HG03045 (cell line): ENCODE results near the gene TAOK2.

ENCODE experiments used
- ATAC-seq: cut with Tn5 transposase; IDR thresholded peaks from one replicate; pipeline ENCODE4 v1.9.1; 2021; ENCODE audit warnings: mild to moderate bottlenecking, moderate library complexity; ENCODE audit not compliant: unreplicated experiment

The TAOK2 gene

DNA sequence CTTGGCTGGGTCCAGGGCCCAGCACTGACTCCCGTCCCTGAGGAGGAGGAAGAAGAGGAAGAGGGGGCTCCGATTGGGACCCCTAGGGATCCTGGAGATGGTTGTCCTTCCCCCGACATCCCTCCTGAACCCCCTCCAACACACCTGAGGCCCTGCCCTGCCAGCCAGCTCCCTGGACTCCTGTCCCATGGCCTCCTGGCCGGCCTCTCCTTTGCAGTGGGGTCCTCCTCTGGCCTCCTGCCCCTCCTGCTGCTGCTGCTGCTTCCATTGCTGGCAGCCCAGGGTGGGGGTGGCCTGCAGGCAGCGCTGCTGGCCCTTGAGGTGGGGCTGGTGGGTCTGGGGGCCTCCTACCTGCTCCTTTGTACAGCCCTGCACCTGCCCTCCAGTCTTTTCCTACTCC is 13.3 kb downstream of the TAOK2 start:
- no peak for ATAC-seq

DNA sequence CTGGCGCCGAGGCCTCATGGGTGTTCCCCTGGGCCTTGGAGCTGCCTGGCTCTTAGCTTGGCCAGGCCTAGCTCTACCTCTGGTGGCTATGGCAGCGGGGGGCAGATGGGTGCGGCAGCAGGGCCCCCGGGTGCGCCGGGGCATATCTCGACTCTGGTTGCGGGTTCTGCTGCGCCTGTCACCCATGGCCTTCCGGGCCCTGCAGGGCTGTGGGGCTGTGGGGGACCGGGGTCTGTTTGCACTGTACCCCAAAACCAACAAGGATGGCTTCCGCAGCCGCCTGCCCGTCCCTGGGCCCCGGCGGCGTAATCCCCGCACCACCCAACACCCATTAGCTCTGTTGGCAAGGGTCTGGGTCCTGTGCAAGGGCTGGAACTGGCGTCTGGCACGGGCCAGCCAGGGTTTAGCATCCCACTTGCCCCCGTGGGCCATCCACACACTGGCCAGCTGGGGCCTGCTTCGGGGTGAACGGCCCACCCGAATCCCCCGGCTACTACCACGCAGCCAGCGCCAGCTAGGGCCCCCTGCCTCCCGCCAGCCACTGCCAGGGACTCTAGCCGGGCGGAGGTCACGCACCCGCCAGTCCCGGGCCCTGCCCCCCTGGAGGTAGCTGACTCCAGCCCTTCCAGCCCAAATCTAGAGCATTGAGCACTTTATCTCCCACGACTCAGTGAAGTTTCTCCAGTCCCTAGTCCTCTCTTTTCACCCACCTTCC is 13.9 kb downstream of the TAOK2 start:
- no peak for ATAC-seq

DNA sequence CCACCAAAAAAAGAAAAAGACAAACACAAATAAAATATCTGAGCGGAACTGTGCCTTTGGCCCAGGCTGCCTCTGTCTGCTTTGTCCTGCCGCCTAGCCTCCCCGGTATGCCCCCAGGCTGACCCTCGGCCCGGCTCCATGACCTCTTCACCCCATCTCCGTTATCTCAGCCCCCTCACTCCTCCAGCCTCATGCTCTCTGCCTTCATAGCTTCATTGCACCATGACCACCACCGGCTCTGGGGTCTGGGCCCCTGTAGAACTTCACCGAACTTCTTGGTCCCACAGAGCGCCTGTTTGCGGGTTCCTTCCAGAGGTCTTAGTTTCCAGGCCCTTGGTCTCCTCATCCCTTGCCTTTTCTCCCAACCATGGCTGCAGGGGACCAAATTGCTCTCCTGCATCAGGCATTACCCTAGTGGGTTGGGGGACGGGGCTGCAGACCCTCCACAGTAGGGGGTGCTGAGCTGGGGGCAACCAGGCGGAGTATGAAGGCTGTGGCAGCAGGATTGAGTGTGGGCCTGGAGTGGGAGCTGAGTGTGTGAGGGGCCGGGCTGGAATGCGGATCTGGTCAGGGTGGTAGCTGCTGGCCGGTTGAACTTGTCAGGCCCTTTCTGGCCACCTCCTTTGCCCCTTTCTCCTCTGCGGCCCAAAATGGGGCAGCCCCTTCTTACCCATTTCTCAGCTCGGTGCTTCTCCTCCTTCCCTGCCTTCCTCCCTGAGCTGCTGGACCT is 14.8 kb downstream of the TAOK2 start:
- ATAC-seq = no peak

DNA sequence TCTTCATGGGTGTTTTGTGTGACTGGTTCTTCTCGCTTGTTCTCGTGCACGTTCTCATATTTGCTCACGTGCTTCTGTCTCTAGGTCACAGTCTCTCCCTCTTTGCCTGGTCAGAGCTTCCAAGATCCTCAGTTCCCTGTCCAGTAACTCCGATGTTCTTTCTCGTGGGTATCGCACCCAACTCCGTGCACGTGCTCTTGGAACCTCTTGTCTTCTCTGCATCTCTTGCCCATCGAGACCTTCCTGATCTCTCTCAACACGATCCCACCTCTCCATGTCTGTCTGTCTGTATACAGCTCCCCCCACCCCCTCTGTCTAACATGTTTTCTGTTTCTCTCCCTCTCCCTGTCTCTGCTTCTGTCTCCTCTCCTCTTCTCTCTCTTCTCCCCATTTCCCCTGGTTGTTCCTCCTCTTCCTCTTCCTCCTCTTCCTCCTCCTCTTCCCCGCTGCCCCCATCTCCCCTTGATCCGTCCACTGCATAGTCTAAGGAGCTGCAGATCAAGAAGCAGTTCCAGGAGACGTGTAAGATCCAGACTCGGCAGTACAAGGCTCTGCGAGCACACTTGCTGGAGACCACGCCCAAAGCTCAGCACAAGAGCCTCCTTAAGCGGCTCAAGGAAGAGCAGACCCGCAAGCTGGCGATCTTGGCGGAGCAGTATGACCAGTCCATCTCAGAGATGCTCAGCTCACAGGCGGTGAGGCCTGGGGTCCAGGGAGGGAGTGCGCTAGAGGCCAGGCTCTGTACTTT is 15.6 kb downstream of the TAOK2 start:
- no peak for ATAC-seq

DNA sequence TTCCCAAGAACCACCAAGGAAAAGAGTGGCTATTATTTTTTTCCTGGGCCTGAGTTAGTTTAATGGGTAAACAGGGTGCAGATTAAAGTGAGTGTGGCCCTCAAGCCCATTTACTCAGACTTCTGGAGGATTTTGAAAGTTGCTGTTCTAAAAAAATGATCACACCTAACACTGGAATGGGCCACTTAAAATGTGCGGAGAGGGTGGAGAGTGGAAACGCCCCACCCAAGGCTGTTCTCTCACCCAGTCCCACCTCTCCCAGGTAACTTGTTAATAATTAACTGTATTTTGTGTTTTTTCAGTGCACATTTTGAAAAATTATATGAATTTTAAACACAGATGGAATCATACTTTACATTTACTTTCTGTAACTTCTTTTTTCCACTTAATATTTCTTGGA is 16.4 kb downstream of the TAOK2 start:
- ATAC-seq = no peak

DNA sequence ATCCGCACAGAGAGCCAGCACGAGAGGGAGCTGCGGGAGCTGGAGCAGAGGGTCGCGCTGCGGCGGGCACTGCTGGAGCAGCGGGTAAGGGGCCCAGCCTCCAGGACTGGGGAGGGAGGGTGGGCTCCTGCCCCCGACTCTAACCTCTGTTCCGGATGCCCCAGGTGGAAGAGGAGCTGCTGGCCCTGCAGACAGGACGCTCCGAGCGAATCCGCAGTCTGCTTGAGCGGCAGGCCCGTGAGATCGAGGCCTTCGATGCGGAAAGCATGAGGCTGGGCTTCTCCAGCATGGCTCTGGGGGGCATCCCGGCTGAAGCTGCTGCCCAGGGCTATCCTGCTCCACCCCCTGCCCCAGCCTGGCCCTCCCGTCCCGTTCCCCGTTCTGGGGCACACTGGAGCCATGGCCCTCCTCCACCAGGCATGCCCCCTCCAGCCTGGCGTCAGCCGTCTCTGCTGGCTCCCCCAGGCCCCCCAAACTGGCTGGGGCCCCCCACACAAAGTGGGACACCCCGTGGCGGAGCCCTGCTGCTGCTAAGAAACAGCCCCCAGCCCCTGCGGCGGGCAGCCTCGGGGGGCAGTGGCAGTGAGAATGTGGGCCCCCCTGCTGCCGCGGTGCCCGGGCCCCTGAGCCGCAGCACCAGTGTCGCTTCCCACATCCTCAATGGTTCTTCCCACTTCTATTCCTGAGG is 17.4 kb downstream of the TAOK2 start:
- ATAC-seq = no peak

DNA sequence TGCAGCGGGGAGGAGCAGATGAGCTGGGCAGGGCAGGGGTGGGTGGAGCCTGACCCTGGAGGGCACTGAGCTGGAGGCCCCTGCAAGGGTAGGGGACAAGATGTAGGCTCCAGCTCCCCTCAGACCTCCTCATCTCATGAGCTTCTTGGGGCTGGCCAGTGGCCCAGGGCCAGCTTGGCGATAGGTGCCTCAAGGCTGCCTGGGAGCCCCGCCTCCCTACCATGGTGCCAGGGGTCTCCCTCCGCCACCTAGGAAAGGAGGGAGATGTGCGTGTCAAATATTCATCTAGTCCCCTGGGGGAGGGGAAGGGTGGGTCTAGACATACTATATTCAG is 17.9 kb downstream of the TAOK2 start:
- no peak for ATAC-seq

DNA sequence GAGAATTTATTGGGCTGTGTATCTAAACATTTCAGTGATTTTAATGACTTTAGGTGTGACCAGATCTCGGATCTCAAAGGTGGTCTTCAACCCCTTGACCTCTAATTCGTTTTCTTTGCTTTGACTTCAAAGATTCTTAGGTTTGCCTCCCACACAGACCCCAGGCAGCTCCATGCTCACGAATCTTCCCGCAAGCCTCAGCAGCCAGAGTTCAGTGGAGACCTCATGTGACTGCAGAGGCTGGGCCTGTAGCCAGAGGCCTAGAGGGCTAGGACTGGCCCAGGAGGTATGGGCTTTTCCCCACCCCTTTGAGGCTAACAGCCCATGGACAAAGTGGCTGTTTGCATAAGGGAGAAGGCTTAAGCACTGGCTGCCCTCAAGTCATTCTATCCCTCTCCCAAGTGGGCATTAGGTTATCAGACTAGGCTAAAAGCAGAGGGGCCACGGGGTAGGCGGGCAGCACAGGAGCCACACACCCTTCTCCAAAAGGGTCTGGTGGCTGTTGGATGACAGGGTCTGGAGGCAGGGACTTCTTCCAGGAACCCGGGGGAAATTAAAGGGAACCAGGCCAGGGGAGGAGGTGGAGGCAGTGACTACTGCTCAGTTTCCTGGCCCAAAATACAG is 18.8 kb downstream of the TAOK2 start:
- ATAC-seq = no peak

DNA sequence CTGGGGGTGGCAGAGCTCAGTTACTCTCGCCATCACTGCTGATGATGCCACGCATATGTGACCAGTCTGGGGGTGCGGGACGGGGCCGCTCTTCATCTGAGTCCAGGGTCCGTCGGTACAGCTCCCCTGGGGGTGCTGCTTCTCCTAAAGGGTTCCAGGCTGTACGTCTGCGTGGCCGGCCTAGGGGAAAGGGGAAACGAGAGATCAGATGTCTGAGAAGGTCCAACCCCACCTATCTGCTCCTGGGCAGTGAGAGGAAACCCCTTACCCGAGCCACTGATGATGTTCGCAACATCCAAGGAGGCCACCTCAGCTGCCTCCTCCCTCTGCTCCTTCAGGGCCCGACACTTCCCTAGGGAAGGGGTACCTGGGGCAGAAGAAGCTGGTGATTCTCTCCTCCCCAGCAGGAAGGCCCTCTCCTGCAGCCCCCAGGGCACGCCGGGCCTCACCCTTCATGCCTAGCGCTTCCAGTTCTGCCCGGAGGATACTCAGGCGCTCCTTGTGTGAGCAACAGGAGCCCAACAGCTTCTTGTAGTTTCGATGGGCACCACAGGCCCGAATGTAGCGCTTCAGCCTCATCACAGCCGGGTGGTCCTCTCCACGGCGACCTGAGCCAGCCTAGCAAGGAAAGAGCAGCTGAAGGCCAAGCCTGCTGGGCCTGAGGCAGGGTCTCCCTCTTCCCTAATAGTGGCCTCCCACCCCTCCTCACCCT is 19.7 kb downstream of the TAOK2 start:
- no peak for ATAC-seq

DNA sequence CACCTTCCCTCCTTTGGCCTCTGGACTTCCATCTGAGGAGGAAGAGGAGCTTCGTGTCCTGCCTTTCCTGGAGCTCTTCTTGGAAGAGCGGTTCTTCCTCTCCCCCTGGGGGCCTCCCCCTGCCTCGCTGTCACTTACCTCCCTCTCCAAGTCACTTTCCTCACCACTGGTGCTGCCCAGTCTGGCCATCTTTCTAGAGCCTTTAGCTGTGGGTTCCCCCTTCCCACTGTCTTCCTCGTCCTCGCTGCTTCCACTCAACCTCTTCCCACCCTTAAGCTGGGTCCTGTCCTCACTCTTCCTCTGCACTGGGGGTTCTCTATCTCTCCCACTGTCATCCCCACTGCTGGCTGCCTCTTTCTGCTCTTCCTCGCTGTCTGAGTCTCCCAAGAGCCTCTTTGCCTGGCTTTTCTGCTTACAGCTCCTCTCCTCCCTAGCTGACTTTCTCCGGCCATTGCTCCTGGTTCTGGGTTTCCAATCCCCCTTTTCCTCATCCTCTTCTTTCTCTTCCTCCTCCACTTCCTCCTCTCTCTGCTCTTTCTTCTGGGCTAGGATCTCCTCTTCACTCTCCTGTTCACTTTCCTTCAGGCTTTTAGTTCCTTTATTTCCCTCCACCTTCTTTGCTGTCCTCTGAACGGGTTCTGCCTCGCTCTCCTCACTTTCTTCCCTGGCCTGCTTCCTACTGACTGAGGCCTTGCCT is 20.4 kb downstream of the TAOK2 start:
- no peak for ATAC-seq

DNA sequence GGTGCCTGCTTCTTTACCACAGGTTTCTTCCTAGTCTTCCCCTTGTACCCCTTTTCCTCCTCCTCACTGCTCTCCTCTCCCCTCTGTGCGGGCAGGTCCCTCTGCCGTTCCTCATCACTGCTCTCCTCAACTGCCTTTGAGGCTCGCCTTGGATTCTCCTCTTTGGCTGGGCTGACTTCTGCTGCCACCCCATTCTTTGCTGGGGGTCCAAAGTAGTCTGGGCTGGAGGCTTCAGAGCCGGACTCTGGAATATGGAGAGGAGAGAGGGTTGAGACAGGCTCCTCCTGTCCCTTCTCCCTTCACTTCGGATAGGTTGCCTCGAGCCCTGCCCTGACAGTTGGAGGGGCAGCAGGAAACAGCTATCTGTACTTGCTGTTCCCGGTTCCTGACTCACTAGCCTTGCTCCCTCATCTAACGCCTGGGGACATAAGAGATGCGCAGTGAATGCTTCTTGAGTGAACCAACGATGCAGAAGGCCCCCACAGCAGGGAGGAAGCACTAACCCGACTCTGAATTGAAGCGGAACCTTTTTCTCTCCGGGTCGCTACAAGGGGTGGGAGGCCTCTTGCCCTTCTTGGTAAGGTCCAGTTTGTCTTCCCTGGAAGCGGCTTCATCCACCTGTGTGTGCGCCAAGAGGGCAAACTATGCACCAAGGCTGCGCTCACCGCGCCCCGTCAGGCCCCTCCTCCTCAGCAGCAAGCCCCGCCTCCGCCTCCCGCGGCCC is 21.1 kb downstream of the TAOK2 start:
- peak; percentile 33 for ATAC-seq

DNA sequence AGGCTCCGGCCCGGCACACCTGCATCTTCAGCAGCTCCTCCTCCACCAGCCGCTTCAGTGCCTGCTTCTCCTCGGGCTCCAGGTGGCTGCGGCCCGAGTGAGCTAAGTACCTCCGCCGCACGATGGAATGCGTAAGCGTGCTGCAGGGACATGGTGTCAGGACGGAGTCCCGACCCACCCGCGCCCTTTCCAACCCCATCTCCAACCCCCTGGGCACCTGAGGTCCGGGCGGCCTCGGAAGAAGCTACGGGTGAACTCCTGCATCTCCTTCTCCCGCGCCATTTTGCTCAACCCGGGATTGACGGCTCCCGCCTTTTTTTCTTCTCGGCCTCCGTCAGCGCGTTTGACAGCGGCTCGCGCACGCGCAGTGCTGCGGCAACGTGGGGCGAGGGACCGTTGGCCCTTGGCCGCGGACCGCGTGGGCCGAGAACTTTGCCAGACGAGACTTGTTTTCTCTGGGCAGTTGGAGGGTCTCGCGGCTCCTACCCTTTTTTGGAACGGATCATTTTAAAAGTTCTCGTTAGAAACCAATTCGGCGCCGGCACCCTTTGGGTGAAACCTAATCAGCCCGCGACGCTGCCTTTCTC is 21.7 kb downstream of the TAOK2 start, which contains the start of gene HIRIP3:
HIRIP3 (minus strand) TSS at position 294 of the 587 bp plus-strand sequence; CDS start at position 282, 12 bp downstream.
- ATAC-seq = peak; percentile 45

DNA sequence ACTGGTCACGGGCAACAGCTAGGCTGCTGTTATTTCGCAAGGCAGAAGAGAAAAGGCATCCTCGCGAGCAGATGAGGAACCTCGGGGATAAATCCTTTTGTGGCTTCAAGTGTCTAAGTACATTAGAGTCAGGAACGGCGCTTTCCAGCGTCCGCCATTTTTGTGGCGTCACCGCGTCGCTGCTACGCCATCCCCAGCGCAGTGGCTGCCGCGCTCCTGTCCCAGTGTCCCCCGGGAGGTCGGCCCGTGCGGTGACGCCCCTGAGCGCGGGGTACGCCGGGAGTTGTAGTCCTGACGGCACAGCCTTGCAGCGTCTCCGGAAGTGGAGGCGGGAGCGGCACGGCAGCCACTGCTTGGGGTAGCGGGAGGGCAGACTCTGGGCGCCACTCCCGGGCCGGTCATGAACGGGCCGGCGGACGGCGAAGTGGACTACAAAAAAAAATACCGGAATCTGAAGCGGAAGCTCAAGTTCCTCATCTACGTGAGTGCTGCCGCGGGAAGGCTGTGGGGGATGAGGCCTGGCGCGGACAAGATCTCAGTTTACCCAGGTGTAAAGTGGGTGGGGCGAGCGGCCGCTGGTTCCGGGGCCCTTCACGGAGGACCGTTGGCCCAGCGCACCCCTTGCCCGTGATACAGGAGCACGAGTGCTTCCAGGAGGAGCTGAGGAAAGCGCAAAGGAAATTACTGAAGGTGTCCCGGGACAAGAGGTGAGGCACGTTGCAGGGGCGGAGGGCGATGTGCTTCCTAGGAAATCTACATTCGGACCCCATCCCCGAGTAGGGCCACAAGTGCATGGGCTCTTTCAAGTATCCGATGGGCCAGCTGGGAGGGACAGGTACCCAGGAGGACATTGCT is 22.5 kb downstream of the TAOK2 start, which contains the start of gene INO80E:
INO80E (plus strand) TSS at position 331 of the 855 bp plus-strand sequence; CDS start at position 401, 70 bp downstream.
- peak; percentile 91 for ATAC-seq

DNA sequence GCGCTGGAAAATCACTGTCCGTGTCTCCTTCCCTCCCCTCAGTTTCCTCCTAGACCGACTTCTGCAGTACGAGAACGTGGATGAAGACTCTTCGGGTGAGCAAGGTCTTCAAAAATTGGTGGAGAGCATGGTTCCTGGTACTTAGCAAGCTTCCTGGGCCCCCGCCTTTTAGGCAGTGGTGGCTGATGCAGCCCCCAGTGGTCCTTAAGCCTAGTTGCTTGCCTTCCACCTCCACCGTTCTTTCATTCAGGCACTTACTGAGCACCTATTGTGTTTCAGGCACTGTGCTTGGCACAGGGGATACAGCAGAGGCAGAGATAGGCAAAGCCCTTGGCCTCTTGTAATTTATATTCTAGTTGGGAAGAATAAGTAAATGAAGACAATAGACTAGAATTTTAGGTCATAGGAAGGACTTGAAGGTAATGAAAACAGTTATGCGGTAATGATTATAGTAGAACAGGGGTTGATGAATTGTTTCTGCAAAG is 23.1 kb downstream of the TAOK2 start:
- ATAC-seq = no peak

DNA sequence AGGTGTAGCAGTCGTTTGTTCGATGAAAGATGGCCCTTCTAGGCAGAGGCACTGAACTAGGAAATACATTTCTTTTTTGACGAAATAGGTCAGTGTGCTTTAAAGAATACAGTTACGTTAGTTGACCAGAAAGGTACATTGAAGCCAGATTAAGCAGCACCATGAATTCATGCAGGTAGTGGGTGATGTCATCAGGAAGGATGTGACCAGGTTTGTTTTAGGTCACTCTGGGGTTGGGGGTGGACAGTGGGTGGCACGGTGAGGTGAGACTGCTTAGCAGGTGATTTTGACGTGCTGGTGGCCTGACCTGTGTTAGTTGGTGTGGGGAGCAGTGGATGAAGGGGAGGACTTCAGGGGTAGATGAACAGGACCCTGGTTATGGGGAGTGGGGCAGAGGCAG is 25.9 kb downstream of the TAOK2 start:
- ATAC-seq = no peak

DNA sequence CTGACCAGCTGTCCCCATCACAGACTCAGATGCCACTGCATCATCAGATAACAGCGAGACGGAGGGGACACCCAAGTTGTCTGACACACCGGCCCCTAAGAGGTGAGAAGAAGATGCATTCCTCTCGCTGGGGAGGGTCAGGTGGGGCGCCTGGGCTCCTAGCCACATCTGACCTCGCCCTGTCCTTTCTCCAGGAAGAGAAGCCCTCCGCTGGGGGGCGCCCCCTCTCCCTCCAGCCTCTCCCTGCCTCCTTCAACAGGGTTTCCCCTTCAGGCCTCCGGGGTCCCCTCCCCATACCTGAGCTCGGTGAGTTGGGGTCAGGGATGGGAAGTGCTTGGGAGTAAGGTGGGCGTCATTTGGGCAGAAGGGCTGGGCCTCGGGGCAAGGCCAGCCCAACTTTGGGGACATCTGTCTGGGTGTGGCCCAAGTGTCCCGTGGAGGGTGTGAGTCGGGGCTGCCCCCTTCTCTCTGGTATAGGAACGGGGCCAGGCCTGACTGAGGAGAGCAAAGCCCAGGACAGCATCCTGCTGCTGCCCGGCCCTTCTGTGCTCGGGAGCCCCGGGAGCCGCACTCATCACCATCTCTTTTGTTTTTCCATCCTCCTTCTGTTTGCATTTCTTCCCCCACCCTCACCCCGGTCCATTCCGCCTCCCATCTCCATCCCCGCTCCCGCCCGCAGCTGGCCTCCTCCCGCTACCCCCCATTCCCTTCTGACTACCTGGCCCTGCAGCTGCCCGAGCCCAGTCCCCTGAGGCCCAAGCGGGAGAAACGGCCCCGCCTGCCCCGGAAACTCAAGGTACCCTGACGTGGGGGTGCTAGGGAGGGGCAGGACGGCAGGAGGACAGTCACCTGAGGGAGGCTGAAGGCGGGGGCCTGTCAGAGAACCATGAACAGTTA is 27.3 kb downstream of the TAOK2 start:
- ATAC-seq = no peak
